ENCODE results near the gene FBXO41.

FBXO41 gene

DNA sequence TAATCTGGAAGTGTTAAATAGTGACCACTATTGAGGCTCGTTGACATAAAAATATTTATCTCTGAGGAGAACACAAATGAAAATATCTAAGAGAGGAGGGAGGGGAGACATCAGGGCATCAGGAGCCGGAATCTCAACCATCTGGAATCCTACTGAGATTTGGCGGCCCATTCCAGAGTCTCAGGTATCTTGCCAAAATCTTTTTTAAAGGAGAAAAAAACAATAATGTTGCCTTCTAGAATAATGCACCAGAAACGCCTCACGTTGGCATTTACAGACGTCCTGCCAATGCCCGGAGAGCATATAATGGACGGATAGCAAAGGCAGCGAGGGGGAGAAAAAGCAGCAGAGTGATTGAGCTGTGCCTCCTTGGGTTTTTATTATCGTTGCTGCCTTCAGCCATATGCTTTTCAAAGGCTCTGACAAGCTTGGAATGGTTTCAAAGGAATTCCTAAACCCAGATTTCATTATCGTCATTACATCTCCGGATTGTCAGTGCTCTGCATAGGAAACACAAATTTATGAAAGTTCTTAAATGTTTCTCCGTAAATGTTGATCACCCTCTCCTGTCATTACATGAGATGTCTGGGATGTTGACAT is 39.9 kb upstream of the FBXO41 start:
- H3K27me3 ChIP-seq (ENCODE audit: control insufficient read depth, low read length), result peaks cover 28% of the 10 kb centered on the region
- no peaks in the 10 kb centered on the region for H3K4me1 ChIP-seq (ENCODE audit: control insufficient read depth, low read length)
- H3K27ac ChIP-seq (ENCODE audit: low read depth, low read length), result no peak overlapping the region
- no peaks in the 10 kb centered on the region for H3K9me2 ChIP-seq (replicated peaks; ENCODE audit: control insufficient read depth, low read length)
- H4K20me1 ChIP-seq (ENCODE audit: control insufficient read depth, insufficient read depth, low read depth, low read length), result no peaks in the 10 kb centered on the region
- H3K4me2 ChIP-seq (ENCODE audit: low read length), result no peak overlapping the region
- H3K79me2 ChIP-seq (ENCODE audit: control insufficient read depth, low read length), result no peaks in the 10 kb centered on the region
- TF ChIP-seq, protein P1, sequence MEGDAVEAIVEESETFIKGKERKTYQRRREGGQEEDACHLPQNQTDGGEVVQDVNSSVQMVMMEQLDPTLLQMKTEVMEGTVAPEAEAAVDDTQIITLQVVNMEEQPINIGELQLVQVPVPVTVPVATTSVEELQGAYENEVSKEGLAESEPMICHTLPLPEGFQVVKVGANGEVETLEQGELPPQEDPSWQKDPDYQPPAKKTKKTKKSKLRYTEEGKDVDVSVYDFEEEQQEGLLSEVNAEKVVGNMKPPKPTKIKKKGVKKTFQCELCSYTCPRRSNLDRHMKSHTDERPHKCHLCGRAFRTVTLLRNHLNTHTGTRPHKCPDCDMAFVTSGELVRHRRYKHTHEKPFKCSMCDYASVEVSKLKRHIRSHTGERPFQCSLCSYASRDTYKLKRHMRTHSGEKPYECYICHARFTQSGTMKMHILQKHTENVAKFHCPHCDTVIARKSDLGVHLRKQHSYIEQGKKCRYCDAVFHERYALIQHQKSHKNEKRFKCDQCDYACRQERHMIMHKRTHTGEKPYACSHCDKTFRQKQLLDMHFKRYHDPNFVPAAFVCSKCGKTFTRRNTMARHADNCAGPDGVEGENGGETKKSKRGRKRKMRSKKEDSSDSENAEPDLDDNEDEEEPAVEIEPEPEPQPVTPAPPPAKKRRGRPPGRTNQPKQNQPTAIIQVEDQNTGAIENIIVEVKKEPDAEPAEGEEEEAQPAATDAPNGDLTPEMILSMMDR (IDR thresholded peaks at IDR 0.05; ENCODE audit: low read depth, low read length, poor library complexity, severe bottlenecking), result no peak
- TF ChIP-seq EZH2phosphoT487 (IDR thresholded peaks at IDR 0.05; ENCODE audit: borderline replicate concordance, low read length), result no peak
- no peaks in the 10 kb centered on the region for H3K36me3 ChIP-seq (ENCODE audit: control insufficient read depth, low read length)
- no peak overlapping the region for H3K4me3 ChIP-seq (ENCODE audit: low read length)
- H3F3A ChIP-seq (ENCODE audit: control insufficient read depth, insufficient read depth), result no peaks in the 10 kb centered on the region
- no peaks in the 10 kb centered on the region for H3K9me3 ChIP-seq (ENCODE audit: control insufficient read depth, insufficient read depth, low read length)

DNA sequence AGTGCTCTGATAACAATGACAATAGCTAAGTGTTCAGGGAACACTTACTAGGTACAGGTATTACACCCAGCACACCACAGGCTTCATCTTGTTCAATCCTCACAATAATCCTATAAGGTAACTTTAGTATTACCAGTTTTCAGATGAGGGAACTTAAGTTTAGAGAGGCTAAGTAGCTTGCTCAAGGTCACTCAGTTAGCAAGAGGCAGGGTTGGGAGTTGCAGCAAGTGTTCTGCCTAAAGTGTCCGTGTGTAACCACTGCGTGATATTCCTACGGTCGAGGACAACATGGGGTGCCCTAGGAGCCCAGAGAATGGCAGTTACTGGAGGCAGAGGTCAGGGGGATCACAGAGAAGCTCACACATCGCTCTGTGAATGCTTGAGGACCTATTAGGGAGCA is 39.3 kb upstream of the FBXO41 start:
- H3K36me3 ChIP-seq (ENCODE audit: control insufficient read depth, low read length), result no peaks in the 10 kb centered on the region
- H3K79me2 ChIP-seq (ENCODE audit: control insufficient read depth, low read length), result no peaks in the 10 kb centered on the region
- H3K4me2 ChIP-seq (ENCODE audit: low read length), result no peak overlapping the region
- H3K4me3 ChIP-seq (ENCODE audit: low read length), result no peak overlapping the region
- no peaks in the 10 kb centered on the region for H4K20me1 ChIP-seq (ENCODE audit: control insufficient read depth, insufficient read depth, low read depth, low read length)
- H3K4me1 ChIP-seq (ENCODE audit: control insufficient read depth, low read length), result no peaks in the 10 kb centered on the region
- no peak overlapping the region for H3K27ac ChIP-seq (ENCODE audit: low read depth, low read length)
- no peaks in the 10 kb centered on the region for H3F3A ChIP-seq (ENCODE audit: control insufficient read depth, insufficient read depth)
- no peaks in the 10 kb centered on the region for H3K9me2 ChIP-seq (replicated peaks; ENCODE audit: control insufficient read depth, low read length)
- H3K27me3 ChIP-seq (ENCODE audit: control insufficient read depth, low read length), result peaks cover 26% of the 10 kb centered on the region
- no peaks in the 10 kb centered on the region for H3K9me3 ChIP-seq (ENCODE audit: control insufficient read depth, insufficient read depth, low read length)
- TF ChIP-seq, protein P1 (IDR thresholded peaks at IDR 0.05; ENCODE audit: low read depth, low read length, poor library complexity, severe bottlenecking), result no peak
- TF ChIP-seq EZH2phosphoT487 (IDR thresholded peaks at IDR 0.05; ENCODE audit: borderline replicate concordance, low read length), result no peak

DNA sequence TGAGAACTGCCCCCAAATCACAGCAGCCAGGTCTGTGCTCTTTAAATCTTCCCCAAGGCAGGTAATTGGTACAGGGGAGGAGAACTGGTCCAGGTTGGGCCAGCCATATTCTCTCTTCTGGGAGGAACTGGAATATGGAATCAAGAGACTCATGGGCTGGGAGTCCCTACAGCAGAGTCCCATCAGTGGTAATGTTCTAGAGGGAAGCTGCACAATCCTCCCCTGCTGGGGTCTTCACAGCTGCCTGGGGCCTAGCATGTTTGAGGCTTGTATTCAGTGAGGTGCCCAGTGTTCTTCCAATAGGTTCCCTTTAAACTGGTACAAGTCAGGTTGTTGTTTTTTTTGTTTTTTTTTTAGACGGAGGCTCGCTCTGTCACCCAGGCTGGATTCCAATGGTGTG is 30.2 kb upstream of the FBXO41 start:
- peaks cover 4% of the 10 kb centered on the region for H3K27me3 ChIP-seq (ENCODE audit: control insufficient read depth, low read length)
- no peak overlapping the region for H3K4me2 ChIP-seq (ENCODE audit: low read length)
- H3K79me2 ChIP-seq (ENCODE audit: control insufficient read depth, low read length), result no peaks in the 10 kb centered on the region
- no peaks in the 10 kb centered on the region for H4K20me1 ChIP-seq (ENCODE audit: control insufficient read depth, insufficient read depth, low read depth, low read length)
- H3K27ac ChIP-seq (ENCODE audit: low read depth, low read length), result no peak overlapping the region
- TF ChIP-seq, protein P1 (IDR thresholded peaks at IDR 0.05; ENCODE audit: low read depth, low read length, poor library complexity, severe bottlenecking), result no peak
- TF ChIP-seq EZH2phosphoT487 (IDR thresholded peaks at IDR 0.05; ENCODE audit: borderline replicate concordance, low read length), result no peak
- H3K9me3 ChIP-seq (ENCODE audit: control insufficient read depth, insufficient read depth, low read length), result no peaks in the 10 kb centered on the region
- H3K4me1 ChIP-seq (ENCODE audit: control insufficient read depth, low read length), result no peaks in the 10 kb centered on the region
- no peak overlapping the region for H3K4me3 ChIP-seq (ENCODE audit: low read length)
- H3K9me2 ChIP-seq (replicated peaks; ENCODE audit: control insufficient read depth, low read length), result no peaks in the 10 kb centered on the region
- no peaks in the 10 kb centered on the region for H3F3A ChIP-seq (ENCODE audit: control insufficient read depth, insufficient read depth)
- H3K36me3 ChIP-seq (ENCODE audit: control insufficient read depth, low read length), result no peaks in the 10 kb centered on the region
